Activated T-cell treated with anti-CD3 and anti-CD28 coated beads for 48 hours (primary cell): ENCODE data around the gene TTC31.
"Not testable (repeated sequence)": the region's sequence is repeated elsewhere in the genome, so short reads cannot be mapped to it uniquely, and the experiment has no call there.

Experiments
- DNase-seq: peaks from one replicate; pipeline ENCODE4 v3.0.0-alpha.2; 2020; ENCODE audit warnings: low read depth

TTC31 gene

DNA sequence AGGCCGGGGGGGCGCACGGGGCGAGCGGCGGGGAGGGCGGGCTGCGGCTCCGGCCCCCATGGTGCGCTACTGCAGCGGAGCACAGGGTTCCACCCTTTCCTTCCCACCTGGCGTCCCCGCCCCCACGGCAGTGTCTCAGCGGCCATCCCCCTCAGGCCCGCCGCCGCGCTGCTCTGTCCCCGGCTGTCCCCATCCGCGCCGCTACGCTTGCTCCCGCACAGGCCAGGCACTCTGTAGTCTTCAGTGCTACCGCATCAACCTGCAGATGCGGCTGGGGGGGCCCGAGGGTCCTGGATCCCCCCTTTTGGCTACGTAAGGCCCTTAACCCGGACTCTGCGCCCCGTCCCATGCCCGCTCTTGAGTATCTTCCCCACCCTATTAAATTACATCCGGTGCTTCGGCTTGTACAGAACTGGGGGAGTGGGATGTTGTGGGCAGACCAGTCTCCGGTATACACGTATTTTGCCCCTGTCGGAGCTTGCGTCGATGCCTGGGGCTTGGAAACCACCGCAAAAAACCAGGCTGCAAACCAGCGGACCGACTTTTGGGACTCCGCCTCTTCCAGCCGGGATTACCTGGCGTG, 25.2 kb upstream of the TTC31 start:
- peak; percentile 81 for DNase-seq

DNA sequence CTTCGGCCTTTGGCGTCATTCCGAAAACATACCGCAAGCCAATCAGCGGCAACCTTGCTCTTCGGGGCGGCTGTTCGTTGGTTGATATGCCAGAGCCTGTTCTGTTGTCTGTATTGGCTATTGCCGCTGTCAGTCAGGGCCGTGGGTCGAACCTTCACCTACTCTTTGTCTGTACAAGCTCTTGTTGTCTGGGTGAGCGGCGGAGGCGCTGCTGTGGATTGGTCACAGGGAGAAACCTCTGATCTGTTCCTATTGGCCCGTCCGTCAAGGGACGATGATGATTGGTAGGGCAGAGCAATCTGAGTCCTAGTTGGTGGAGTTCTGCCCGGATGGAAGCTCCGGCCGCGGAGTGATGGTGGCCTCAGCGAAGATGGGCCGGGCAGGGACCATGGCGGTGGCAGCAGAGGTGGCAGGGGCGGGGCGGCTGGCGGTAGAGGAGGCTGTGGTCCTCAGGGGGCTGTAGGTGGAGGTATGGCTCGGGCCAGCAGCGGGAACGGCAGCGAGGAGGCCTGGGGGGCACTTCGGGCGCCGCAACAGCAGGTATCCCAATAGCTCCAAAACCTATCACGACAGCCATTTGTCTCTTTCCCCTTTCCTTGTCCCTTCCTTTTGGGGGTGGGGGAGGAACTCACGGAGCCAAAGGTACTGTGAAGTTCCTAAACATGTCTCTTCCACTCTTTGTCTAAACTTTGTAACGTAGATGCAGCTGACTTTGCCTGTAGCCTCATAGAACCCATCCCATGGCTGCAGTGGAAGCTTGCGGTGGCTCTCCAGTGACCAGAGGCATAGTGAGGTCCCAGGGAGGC, 24.5 kb upstream of the TTC31 start, which contains the start of gene WBP1:
Gene WBP1, plus strand, starts transcription at position 307 of the 806 bp plus-strand sequence. Its CDS starts 165 bp downstream, at position 472.
- DNase-seq = peak; percentile 96

DNA sequence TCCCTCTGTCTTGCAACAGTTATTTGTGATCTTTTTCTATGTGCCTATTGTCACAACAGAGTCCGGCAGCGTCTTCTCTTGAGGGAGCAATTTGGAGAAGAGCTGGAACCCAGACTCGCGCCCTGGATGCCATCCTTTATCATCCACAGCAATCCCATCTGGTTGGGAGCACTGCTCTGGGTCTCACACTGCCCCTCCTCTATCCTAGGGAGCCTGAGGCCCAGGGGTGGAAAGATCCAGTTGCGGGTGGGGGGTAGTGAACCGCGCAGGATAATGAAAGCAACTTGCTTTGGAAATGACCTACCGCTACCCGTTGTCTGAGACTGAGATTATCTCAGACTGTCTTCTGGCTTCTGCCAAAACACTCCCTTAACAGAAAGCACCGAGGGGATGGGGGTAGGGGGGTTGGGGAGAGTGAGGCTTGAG, 23.9 kb upstream of the TTC31 start:
- DNase-seq = no peak

DNA sequence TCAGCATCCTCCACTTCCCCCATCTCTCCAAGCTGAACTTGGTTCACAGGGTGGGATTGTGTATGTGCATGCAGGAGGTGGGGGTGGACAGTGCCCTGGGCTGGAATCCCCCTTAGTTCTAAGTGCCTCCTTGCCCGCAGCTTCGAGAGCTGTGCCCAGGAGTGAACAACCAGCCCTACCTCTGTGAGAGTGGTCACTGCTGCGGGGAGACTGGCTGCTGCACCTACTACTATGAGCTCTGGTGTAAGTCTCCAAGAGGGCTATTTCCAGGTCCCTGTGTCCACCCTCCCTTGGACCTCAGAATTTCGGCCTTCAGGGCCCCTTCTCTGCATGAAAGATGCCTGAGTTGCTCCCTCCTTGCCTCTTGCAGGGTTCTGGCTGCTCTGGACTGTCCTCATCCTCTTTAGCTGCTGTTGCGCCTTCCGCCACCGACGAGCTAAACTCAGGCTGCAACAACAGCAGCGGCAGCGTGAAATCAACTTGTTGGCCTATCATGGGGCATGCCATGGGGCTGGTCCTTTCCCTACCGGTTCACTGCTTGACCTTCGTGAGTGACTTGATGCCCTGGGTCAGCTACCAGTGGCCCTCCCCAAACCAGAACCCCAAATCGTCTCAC, 23.3 kb upstream of the TTC31 start:
- DNase-seq = not testable (repeated sequence)

DNA sequence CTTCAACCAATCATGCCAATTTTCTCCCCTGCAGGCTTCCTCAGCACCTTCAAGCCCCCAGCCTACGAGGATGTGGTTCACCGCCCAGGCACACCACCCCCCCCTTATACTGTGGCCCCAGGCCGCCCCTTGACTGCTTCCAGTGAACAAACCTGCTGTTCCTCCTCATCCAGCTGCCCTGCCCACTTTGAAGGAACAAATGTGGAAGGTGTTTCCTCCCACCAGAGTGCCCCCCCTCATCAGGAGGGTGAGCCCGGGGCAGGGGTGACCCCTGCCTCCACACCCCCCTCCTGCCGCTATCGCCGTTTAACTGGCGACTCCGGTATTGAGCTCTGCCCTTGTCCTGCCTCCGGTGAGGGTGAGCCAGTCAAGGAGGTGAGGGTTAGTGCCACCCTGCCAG, 22.7 kb upstream of the TTC31 start:
- DNase-seq = not testable (repeated sequence)

DNA sequence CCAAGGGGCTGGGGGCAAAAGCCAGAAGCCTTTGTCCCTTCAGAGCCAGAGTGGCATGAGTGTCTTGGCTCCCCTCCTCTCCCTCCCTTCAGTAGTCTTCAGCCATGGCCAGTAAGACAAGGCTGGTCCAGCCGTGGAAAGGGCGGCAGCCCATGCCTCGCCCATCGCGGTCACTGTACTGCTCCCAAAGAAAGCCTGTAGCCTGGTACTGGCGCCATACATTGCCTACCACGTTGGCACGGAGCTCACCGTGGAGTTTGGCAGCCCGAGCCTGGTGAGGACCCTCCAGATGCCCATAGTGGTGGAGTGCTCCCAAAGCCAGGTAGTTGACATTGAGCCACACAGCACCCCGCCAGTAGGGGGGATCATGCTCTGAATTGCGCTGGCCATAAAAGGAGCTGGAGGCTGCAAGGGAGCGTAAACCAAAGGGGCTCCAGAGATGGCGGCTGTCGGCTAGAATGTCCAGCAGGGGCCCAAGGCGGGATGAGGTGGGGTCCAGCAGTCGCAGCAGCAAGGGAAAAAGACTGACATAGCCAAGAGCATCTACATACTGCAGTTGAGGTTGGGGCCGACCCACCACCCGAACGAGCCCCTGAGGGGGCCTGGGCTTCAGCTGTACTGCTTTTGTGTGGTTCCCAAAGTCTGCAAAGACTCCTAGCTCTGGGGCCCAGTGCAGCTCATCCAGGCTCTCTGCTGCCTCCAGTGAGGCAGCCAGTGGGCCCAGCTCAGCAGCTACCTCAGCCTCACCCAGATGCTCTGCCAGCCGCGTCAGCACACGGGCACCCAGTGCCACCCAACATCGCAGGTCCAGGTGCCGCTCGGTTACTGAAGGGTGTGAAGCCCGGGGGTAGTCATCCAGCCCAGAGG, 21.5 kb upstream of the TTC31 start:
- no peak for DNase-seq

DNA sequence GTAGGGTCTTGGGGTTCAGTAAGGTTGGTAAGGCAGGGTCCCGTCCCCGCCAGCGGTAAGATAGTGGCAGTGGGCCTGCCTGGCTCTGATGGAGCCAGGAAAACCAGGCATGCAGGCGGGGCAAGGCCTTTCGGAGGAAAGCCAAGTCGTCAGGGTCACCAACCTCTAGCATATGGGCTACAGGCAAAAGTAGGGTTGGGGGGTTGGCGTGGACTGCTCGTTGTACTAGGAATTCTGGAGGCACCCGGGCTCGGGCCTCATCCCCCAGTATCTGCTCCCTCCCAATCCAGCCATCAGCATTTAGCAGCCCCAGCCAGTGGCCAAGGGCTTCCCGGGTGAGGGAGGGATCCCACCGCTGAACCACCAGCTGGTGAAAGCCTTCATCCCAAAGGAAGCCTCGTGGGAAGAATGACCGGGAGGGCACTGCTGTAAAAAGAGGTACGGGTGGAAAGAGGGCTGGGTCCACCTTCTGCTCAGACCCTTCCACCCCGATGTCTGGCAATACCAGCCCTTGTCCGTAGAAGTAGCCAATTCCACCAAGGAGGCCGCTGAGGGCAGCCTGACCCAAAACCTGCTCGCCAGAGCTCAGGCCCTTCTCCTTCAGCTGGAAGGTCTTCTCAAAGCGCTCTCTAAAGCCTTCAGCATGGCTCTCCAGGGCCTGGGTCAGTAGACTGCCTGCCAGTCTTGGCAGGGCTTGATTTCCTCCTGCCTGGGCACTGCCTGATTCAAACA, 20.7 kb upstream of the TTC31 start:
- DNase-seq = no peak

DNA sequence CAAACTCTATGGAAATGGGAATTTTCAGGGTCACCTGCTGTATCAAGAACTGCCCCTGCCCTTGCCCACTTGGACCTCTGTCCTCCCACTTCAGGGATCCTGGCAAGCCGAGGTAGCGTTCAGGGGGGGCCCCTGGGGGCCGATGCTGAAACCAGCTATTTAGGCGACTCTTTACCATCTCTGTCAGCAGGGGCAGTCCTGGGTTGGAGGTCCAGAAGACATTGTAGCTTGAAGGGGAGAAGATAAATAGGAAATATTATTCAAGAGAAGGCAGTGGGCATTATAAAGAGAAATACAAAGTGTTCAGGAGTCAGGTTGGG, 20.1 kb upstream of the TTC31 start:
- no peak for DNase-seq

DNA sequence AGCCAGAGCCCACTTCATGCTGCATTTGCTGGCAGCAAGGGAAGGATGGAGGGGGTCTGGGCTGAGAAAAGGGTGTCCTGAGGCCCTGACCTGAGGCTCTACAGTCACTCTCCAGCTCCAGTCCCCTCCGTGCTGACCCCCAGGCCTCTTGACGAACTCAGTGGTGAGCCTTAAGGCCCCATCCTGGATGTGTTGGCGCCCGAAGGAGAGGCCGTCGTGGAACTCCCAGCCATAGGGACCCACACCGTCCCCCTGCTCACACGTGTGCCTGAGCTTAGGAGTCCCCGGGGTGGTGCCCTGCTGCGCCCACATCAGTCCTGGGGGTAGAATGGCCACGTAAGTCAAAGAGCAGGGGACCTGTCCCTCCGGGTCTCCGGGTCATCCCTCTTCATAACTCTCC, 18.5 kb upstream of the TTC31 start:
- DNase-seq = no peak

DNA sequence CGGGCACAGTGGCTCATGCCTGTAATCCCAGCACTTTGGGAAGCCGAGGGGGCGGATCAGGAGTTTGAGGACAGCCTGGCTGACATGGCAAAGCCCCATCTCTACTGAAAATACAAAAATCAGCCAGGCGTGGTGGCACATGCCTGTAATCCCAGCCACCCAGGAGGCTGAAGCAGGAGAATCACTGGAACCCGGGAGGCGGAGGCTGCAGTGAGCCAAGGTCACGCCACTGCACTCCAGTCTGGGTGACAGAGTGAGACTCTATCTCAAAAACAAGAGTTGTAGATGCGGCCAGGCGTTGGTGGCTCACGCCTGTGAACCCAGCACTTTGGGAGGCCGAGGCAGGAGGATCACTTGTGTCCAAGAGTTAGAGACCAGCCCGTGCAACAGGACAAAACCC, 12.1 kb upstream of the TTC31 start:
- DNase-seq = not testable (repeated sequence)

DNA sequence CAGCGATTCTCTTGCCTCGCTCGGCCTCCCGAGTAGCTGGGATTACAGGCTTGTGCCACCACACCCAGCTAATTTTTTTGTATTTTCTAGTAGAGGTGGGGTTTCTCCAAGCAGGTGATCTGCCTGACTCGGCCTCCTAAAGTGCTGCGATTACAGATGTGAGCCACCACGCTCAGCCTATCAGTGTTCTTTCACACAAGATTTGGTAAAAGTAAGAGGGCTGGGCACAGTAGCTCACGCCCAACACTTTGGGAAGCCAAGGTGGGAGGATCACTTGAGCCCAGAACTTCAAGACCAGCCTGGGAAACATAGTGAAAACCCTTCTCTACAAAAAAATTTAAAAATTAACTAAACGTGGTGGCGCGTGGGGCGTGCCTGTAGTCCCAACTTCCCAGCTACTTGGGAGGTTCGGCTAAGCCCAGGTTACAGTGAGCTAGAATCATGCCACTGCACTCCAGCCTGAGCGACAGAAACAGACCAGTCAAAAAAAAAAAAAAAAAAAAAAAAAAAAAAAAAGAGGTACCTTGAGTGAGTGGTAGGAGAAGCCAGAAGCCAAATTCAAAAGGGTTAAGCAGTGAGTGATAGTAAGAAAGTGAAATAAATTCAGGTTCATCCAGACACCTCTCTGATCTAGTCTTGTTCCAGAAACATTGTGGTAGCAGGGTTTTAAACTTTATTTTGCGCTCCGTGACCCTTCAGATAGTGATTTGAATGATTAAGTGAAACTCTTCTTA, 11.4 kb upstream of the TTC31 start:
- no peak for DNase-seq

DNA sequence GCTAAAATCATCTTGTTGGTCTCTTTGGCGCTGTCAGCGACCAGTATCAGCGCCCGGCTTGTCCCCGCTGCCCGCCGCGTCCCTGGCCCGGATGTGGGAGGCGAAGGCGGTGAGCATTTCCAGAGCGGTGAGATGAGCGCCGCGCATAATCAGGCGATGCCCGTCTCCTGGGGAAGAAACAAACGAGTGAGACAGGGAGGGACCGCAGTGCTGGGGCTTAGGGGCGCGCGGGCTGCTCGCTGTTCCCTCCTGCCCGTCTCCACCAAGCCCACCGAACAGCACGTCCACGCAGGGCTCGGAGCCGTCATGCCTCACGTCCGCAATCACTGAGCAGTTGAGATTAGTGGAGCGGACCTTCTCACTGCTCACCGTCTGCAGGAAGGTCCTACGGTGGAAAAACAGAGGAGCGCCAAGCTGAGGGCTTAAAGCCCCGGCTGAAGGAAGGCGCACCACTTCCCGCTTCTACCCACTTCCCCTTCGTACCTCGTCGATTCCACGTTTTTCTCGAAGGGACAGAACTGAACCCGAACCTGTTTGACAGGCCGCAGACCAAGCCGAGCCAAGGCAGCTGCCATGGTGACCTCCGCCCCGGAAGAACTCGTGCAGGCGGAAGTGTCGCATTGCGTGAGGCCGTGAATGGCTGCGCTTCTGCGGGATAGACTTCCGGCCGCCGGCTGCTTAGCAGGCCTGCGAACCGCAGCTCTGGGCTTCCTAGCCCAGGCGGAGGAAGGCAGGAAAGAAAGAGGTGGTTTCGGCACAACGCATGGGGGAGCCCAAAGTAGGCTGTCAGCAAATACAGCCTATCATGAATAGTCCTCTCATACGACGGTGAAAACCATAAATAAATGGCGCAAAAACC, 10.6 kb upstream of the TTC31 start, which contains the start of gene MRPL53:
Gene MRPL53, minus strand, starts transcription at position 595 of the 859 bp plus-strand sequence. Its CDS starts 20 bp downstream, at position 575.
- DNase-seq = peak; percentile 92

DNA sequence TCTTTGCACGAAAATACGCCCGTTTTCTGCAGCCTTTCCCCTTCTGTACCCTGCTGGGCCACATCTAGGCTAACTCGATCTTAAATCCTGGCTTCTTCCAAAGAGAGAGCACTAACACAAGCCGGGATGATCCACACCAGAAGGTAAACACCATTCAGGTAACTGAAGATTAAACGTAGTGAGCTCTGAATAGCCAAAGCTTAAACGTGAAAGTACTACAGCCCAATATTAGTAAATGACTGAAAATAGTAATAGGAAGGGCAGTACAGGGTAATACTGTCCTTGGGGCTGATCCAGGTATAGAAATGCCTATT, 10.0 kb upstream of the TTC31 start:
- no peak for DNase-seq

DNA sequence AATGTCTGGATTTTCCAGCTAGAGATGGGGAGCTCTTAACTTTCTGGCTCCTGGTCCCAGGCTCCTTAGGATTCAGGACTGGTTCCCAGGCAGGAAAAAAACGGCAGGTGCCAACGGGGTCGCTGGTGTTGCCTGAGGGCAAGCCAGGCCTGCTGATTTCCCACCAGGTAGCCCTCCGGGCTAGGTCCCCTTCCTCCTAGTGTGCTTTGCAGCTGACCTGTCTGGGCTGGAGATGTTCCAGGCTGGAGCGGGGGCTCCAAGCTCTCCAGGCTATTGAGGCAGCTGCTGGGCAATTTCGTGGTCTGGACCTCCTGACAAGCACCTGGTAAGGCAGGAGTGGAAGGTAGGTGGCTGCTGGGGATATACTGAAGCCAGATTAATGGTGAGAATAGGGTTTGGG, 8.4 kb upstream of the TTC31 start:
- DNase-seq = no peak

DNA sequence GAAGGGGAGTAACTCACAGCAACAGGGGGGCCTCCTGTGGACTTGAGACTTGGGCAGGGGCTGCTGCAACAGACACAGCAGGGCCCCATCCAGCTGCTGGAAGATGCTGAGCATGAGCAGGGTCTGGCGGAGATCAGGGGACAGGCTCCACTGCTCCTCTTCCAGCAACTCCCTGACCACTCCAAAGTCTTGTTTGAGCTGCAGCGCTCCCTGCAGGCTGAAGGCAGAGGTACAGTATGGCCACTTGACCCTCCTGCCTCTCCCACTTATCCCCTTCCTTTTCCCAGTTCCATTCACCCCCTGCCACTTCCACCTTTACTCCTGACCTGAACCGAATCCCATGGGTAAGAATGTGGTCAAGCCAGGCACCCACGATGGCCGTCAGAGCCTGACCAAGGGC, 8.0 kb upstream of the TTC31 start:
- no peak for DNase-seq

DNA sequence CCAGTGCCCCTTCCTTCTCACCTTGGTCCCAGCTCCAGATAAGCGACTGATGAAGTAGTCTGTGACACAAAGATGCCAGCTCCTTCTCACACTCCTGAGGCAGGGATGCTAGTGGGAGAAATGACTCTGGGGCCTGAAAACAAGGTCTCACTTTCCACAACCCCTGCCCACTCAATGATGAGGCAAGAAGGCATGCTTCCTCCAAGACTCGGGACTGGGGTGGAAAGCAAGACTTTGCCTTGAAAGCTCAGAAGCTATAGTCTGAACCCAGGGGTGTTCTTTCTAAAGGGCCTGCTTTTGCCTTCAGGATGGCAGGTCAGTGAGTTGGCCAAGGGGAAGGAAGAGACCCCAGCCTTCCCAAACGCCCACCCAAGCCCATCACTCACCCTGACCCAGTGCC, 1.4 kb upstream of the TTC31 start:
- DNase-seq = no peak

DNA sequence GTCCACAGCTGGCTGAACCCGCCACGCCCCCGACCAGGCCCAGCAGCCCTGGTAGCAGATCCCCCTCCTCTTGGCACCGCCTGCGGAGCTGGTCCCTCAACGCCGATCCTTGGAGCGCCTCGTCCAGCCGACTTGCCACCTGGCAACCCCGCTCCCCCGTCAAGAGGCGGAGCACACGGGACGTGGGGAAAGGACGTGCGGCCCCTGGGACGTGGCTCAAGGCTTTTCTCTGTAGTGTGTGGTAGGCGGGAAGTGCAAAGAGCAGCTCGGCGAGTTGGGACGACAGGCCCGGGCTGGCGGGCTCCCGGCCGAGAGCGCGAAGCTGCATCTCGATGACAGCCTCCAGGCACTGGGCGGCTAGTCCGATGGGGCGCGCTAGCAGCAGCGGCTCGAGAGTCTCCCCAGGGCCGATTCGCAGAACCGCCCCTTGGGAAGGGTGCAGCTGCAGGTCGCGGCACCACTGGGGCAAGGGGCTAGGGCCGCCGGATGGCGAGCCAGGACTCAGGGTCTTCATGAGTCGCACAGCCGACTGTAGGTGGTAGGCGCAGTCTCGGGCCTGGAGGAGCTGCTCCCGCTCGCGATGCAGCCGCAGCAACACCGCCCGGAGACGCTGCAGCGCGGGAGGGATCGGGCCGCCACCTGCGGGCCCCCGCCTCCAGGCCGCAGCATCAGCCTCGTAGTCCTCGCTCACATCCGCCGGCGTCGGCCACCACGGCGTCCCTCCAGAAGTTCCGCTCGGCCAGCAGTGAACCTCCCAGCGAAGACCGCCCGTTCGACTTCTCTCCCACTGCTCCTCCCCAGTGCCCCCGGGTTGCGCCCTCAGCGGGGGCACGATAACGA, 700 bp upstream of the TTC31 start:
- DNase-seq = peak; percentile 55

DNA sequence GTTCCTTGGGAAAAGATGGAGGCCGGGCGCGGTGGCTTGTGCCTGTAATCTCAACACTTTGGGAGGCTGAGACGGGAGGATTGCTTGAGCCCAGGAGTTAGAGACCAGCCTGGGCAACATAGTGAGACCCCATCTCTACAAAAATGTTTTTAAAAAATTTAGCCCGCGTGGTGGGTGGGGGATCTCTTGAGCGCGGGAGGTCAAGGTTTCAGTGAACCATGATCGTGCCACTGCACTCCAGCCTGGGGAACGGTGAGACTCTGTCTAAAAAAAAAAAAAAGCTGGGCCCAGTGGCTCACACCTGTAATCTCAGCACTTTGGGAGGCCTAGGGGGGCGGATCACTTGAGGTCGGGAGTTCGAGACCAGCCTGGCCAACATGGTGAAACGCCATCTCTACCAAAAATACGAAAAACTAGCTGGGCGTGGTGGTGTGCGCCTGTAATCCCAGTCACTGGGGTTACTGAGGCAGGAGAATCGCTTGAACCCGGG, 839 bp downstream of the TTC31 start:
- DNase-seq = not testable (repeated sequence)

DNA sequence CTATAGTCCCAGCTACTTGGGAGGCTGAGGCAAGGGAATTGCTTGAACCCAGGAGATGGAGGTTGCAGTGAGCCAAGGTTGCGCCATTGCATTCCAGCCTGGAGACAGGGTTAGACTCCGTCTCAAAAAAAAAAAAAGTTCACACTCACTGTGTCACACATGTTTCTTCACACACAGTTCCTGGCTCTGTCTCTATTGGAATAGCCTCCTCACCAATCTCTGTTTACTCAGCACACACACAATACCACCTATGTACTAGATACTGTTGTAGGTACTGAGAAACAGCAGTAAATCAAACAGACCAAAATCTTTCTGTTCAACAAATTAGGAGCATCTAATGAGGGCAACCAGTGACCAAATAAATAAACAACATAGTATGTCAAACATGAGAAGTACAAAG, 3.3 kb downstream of the TTC31 start:
- no peak for DNase-seq
